Immature natural killer cell (primary cell): ENCODE data around the gene TOP3A. TPM values are rescaled to one million over a fixed set of nuclear protein-coding genes. Genes with fewer than 3 reads are reported as not detected.

Experiments used
- DNase-seq, 3 donors: peaks; one replicate each; pipeline ENCODE4 v3.0.0; 2022; ENCODE audit warnings: mixed read lengths in 1 of 3
- H3K27ac Mint-ChIP-seq, 6 donors: one replicate each; pipeline ENCODE4 v1.8.0; 2020; ENCODE audit warnings: mixed read lengths in 6 of 6, mild to moderate bottlenecking in 5 of 6, inconsistent platforms in 4 of 6, moderate library complexity in 3 of 6
- H3K27me3 Mint-ChIP-seq, 3 donors: one replicate each; pipeline ENCODE4 v1.8.0; 2020 to 2021; ENCODE audit warnings: low read depth in 3 of 3, mild to moderate bottlenecking in 3 of 3, mixed read lengths in 3 of 3, moderate library complexity in 3 of 3, inconsistent platforms in 1 of 3
- H3K36me3 Mint-ChIP-seq, 3 donors: one replicate each; pipeline ENCODE4 v1.8.0; 2020; ENCODE audit warnings: mixed read lengths in 3 of 3, inconsistent platforms in 2 of 3, mild to moderate bottlenecking in 2 of 3
- H3K4me1 Mint-ChIP-seq, 2 donors: one replicate each; pipeline ENCODE4 v1.8.0; 2020; ENCODE audit warnings: inconsistent platforms in 2 of 2, mild to moderate bottlenecking in 2 of 2, mixed read lengths in 2 of 2, moderate library complexity in 1 of 2
- H3K4me3 Mint-ChIP-seq, 5 donors: one replicate each; pipeline ENCODE4 v1.8.0; 2020; ENCODE audit warnings: mild to moderate bottlenecking in 5 of 5, mixed read lengths in 5 of 5, inconsistent platforms in 3 of 5, moderate library complexity in 3 of 5
- H3K9me3 Mint-ChIP-seq, 6 donors: one replicate each; pipeline ENCODE4 v1.8.0; 2020; ENCODE audit warnings: mild to moderate bottlenecking in 6 of 6, mixed read lengths in 6 of 6, inconsistent platforms in 4 of 6, moderate library complexity in 3 of 6
- polyA plus RNA-seq, 3 donors: library from polyadenylated mRNA; unstranded; fragments of 300-500 nt; fragmentation: Illumina TruSeq; gene quantifications; one replicate each; pipeline ENCODE4 v1.2.3, GENCODE V29; 2021

Gene TOP3A
- polyA plus RNA-seq, 3 donors from 2014 or later: 4.8 to 32.7 (median 15.2) TPM

GRCh38 chr17:18281788-18282187, 33.0 kb downstream of the TOP3A start:
- H3K36me3 Mint-ChIP-seq: peaks cover 10 to 29% (median 10%) of the 10 kb centered on the region in 3 donors
- DNase-seq: no peak
- no peak overlapping the region for H3K4me3 Mint-ChIP-seq
- H3K9me3 Mint-ChIP-seq: no peaks in the 10 kb centered on the region
- H3K4me1 Mint-ChIP-seq: no peaks in the 10 kb centered on the region
- no peak overlapping the region for H3K27ac Mint-ChIP-seq
- H3K27me3 Mint-ChIP-seq: peaks cover 0 to 2% (median 0%) of the 10 kb centered on the region in 3 donors

- Mint-ChIP-seq H3K9me3 (no peaks in the 10 kb centered on the region), H3K4me3 (no peak overlapping the region), H3K4me1 (no peaks in the 10 kb centered on the region), H3K36me3 (peaks cover 10 to 33% (median 10%) of the 10 kb centered on the region in 3 donors), H3K27me3 (peaks cover 0 to 2% (median 0%) of the 10 kb centered on the region in 3 donors), H3K27ac (no peak overlapping the region)
- no peak for DNase-seq
Measured at GRCh38 chr17:18280766-18281371, 33.9 kb downstream of the TOP3A start.

DNA sequence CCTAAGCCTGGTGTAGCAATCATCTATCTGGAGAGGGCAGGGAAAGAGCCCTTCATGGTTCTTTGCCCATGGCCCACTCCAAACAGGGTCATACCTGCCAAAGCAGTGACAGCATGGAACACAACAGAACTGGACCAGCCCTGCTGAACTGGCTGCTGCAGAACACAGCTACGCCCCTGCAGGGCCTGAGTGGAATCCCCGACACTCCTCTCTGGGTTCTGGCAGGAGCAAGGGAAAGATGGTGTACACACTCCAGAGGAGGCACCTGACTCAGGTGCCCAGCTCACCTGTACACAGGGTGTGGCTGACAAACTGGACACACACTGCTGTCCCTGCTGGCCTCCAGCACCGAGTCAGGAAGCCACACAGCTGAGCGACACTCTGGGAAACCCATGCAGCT, 34.5 kb downstream of the TOP3A start:
- no peaks in the 10 kb centered on the region for H3K4me1 Mint-ChIP-seq
- no peak for DNase-seq
- H3K36me3 Mint-ChIP-seq: peaks cover 10 to 29% (median 10%) of the 10 kb centered on the region in 3 donors
- H3K4me3 Mint-ChIP-seq: no peak overlapping the region
- no peaks in the 10 kb centered on the region for H3K9me3 Mint-ChIP-seq
- no peak overlapping the region for H3K27ac Mint-ChIP-seq
- peaks cover 0 to 2% (median 0%) of the 10 kb centered on the region in 3 donors for H3K27me3 Mint-ChIP-seq

GRCh38 chr17:18278867-18279266, 35.9 kb downstream of the TOP3A start:
- DNase-seq: no peak
- H3K4me1 Mint-ChIP-seq: no peaks in the 10 kb centered on the region
- H3K27me3 Mint-ChIP-seq: peaks cover 0 to 2% (median 0%) of the 10 kb centered on the region in 3 donors
- peaks cover 5 to 22% (median 6%) of the 10 kb centered on the region in 3 donors for H3K36me3 Mint-ChIP-seq
- no peak overlapping the region for H3K27ac Mint-ChIP-seq
- H3K4me3 Mint-ChIP-seq: no peak overlapping the region
- no peaks in the 10 kb centered on the region for H3K9me3 Mint-ChIP-seq

- Mint-ChIP-seq H3K9me3 (no peaks in the 10 kb centered on the region), H3K27me3 (no peaks in the 10 kb centered on the region), H3K4me1 (no peaks in the 10 kb centered on the region), H3K36me3 (peaks cover 0 to 22% (median 7%) of the 10 kb centered on the region in 3 donors), H3K4me3 (no peak overlapping the region), H3K27ac (no peak overlapping the region)
- DNase-seq: no peak
Measured at GRCh38 chr17:18277076-18277475, 37.7 kb downstream of the TOP3A start.

DNA sequence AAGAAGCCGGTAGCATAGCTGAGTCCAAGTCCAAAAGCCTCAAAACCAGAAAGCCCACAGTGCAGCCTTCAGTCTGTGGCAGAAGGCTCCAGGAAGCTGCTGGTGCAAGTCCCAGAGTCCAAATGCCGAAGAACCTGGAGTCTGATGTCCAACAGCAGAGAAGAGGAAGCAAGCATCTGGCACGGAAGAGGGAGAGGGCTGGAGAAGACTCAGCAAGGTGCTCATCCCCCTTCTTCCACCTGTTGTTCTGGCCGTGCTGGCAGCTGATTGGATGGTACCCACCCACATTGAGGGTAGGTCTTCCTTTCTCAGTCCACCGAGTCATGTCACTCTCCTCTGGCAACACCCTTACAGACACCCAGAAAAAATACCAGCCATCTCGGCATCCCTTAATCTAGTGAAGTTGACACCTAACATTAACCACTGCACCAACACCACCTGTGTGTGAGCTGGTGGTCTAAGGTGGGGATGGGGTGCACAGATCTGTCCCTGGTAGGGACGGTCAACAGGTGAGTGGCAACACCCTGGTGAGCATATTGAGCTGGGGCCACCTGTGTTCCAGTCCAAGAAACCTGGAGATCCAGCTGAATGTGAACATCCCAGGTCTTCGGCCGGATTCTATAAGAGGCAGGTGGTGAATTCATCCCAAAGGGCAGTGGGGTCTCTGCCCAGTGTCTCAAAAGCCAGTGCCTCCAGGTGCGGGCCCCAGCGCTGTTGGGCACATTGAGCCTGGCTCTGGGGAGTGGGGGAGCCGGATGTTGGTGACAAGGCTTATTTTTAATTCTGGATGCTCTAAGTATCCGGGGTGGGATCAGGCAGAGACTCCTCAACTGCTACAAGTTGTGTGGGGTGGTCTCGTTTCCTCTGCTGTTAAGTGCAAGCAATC, 44.5 kb downstream of the TOP3A start:
- H3K4me3 Mint-ChIP-seq: no peak overlapping the region
- H3K27ac Mint-ChIP-seq: no peak overlapping the region
- peaks cover 0 to 6% (median 4%) of the 10 kb centered on the region in 3 donors for H3K36me3 Mint-ChIP-seq
- H3K27me3 Mint-ChIP-seq: peaks cover 0 to 3% (median 2%) of the 10 kb centered on the region in 3 donors
- no peak for DNase-seq
- H3K9me3 Mint-ChIP-seq: no peaks in the 10 kb centered on the region
- peaks cover 18 to 19% of the 10 kb centered on the region in 2 donors for H3K4me1 Mint-ChIP-seq

GRCh38 chr17:18267927-18268711, 46.7 kb downstream of the TOP3A start:
- peak overlapping the region in 1 of 5 donors; percentile 29 for H3K4me3 Mint-ChIP-seq
- peaks cover 0 to 7% (median 5%) of the 10 kb centered on the region in 3 donors for H3K36me3 Mint-ChIP-seq
- H3K27me3 Mint-ChIP-seq: peaks cover 0 to 3% (median 2%) of the 10 kb centered on the region in 3 donors
- peak in 2 of 3 donors; percentile 13 to 26 for DNase-seq
- peak overlapping the region in 2 of 6 donors; percentile 50 to 51 for H3K27ac Mint-ChIP-seq
- no peaks in the 10 kb centered on the region for H3K9me3 Mint-ChIP-seq
- H3K4me1 Mint-ChIP-seq: peaks cover 18 to 22% of the 10 kb centered on the region in 2 donors

DNA sequence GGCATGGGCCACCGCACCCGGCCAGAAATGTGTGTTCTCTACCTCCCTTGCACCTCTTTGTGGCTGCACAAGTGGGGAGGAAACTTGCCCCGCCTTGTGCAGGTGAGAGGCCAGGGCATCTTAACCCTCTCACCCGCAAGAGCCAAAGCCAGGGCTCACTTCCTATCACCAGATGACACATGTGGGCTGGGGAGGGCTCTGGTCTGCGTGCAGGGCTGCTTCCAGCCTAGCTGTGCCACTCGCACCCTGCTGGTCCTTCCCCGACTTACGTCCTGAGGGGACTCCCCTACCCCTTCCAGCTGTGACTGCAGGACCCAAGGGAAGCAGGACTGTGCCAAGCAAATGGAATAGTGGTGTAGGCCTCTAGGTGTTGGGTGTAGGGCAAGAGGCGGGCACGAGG, 47.4 kb downstream of the TOP3A start:
- H3K4me3 Mint-ChIP-seq: peak overlapping the region in 1 of 5 donors; percentile 12
- no peaks in the 10 kb centered on the region for H3K9me3 Mint-ChIP-seq
- H3K36me3 Mint-ChIP-seq: peaks cover 0 to 4% (median 4%) of the 10 kb centered on the region in 3 donors

DNA sequence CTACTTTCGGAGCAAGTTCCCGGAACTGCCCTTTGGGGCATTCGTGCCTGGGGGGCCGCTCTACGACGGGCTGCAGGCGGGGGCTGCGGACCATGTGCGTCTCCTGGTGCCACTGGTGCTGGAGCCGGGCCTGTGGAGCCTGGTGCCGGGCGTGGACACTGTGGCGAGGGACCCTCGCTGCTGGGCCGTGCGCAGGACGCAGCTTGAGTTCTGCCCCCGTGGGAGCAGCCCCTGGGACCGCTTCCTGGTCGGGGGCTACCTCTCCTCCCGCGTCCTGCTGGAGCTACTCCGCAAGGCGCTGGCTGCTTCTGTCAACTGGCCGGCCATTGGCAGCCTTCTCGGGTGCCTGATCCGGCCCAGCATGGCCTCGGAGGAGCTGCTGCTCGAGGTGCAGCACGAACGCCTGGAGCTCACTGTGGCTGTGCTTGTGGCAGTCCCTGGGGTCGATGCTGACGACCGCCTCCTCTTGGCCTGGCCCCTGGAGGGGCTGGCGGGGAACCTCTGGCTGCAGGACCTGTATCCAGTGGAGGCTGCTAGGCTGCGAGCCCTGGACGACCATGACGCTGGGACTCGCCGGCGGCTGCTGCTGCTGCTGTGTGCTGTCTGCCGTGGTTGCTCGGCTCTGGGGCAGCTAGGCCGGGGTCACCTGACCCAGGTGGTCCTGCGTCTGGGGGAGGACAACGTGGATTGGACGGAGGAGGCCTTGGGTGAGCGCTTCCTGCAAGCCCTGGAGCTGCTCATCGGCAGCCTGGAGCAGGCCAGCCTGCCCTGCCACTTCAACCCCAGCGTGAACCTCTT, 50.7 kb downstream of the TOP3A start:
- DNase-seq: no peak
- H3K36me3 Mint-ChIP-seq: peaks cover 0 to 4% (median 4%) of the 10 kb centered on the region in 3 donors
- no peak overlapping the region for H3K4me3 Mint-ChIP-seq
- peaks cover 0 to 3% (median 2%) of the 10 kb centered on the region in 3 donors for H3K27me3 Mint-ChIP-seq
- H3K9me3 Mint-ChIP-seq: no peaks in the 10 kb centered on the region
- no peak overlapping the region for H3K27ac Mint-ChIP-seq
- peaks cover 28 to 44% of the 10 kb centered on the region in 2 donors for H3K4me1 Mint-ChIP-seq

More for the DNA sequence above, 47.4 kb downstream of the TOP3A start:
- peaks cover 0 to 3% (median 2%) of the 10 kb centered on the region in 3 donors for H3K27me3 Mint-ChIP-seq
- DNase-seq: peak in 1 of 3 donors; percentile 32
- peaks cover 18 to 22% of the 10 kb centered on the region in 2 donors for H3K4me1 Mint-ChIP-seq
- peak overlapping the region in 1 of 6 donors; percentile 61 for H3K27ac Mint-ChIP-seq

- Mint-ChIP-seq H3K27me3 (peaks cover 0 to 6% (median 2%) of the 10 kb centered on the region in 3 donors), H3K36me3 (peaks cover 0 to 4% (median 4%) of the 10 kb centered on the region in 3 donors), H3K4me1 (peaks cover 26 to 41% of the 10 kb centered on the region in 2 donors), H3K4me3 (peak overlapping the region in 2 of 5 donors; percentile 35 to 82), H3K9me3 (no peaks in the 10 kb centered on the region), H3K27ac (no peak overlapping the region)
- no peak for DNase-seq
Measured at GRCh38 chr17:18262641-18263040, 52.2 kb downstream of the TOP3A start.

- Mint-ChIP-seq H3K27me3 (peaks cover 0 to 4% (median 2%) of the 10 kb centered on the region in 3 donors), H3K4me3 (peak overlapping the region in 4 of 5 donors; percentile 35 to 82 (median 70)), H3K27ac (peak overlapping the region in 3 of 6 donors; percentile 59 to 84 (median 65)), H3K9me3 (no peaks in the 10 kb centered on the region), H3K36me3 (peaks cover 0 to 4% (median 4%) of the 10 kb centered on the region in 3 donors), H3K4me1 (peaks cover 28 to 42% of the 10 kb centered on the region in 2 donors)
- DNase-seq: no peak
Measured at GRCh38 chr17:18262111-18262510, 52.7 kb downstream of the TOP3A start.

GRCh38 chr17:18261659-18262058, 53.1 kb downstream of the TOP3A start:
- Mint-ChIP-seq H3K4me3 (peak overlapping the region; percentile 78 to 82 (median 79)), H3K4me1 (peaks cover 31 to 43% of the 10 kb centered on the region in 2 donors), H3K36me3 (peaks cover 0 to 4% (median 4%) of the 10 kb centered on the region in 3 donors), H3K27ac (peak overlapping the region in 5 of 6 donors; percentile 58 to 84 (median 65)), H3K9me3 (no peaks in the 10 kb centered on the region), H3K27me3 (peaks cover 0 to 3% (median 2%) of the 10 kb centered on the region in 3 donors)
- DNase-seq: no peak
